ENCODE results near the gene SLC22A14.

GRCh38 chr3:38297537-38297936, 15.4 kb downstream of the SLC22A14 start:
- no peak for TF ChIP-seq CTCF (IDR thresholded peaks at IDR 0.05)
- TF ChIP-seq EZH2 (IDR thresholded peaks at IDR 0.05; ENCODE audit: borderline replicate concordance, insufficient read depth, low read depth, low read length, poor library complexity, severe bottlenecking): no peak
